MM.1S (cell line): Measurements from ENCODE around the gene GFPT1.
A peak's percentile ranks its signal among the peaks of the same experiment; 100 is the strongest.

Experiments used
- DNase-seq: peaks from one replicate; pipeline ENCODE4 v3.0.0-alpha.2; 2015
- H2AFZ ChIP-seq: fragments of 300-600 bp; sonication (generic); 2 replicates; pipeline ENCODE4 v1.6.0; 2016; ENCODE audit warnings: antibody characterized with exemption, low read length
- H3F3A ChIP-seq: fragments of 300-600 bp; sonication (generic); 2 replicates; pipeline ENCODE4 v1.6.1; 2016; ENCODE audit warnings: mild to moderate bottlenecking, antibody characterized with exemption, low read length, moderate library complexity, mixed read lengths; ENCODE audit not compliant: insufficient read depth
- H3K27ac ChIP-seq: fragments of 300-600 bp; sonication (generic); 2 replicates; pipeline ENCODE4 v1.5.1; 2016; ENCODE audit warnings: mild to moderate bottlenecking, low read length
- H3K27me3 ChIP-seq: fragments of 300-600 bp; sonication (generic); replicated peaks from 2 replicates; pipeline ENCODE4 v1.6.0; 2016; ENCODE audit warnings: low read length; ENCODE audit not compliant: insufficient read depth
- H3K36me3 ChIP-seq: fragments of 300-600 bp; sonication (generic); replicated peaks from 2 replicates; pipeline ENCODE4 v1.6.1; 2016; ENCODE audit warnings: mild to moderate bottlenecking, low read length, mixed read lengths; ENCODE audit not compliant: insufficient read depth
- H3K4me1 ChIP-seq: fragments of 300-600 bp; sonication (generic); 2 replicates; pipeline ENCODE4 v1.6.1; 2016; ENCODE audit warnings: low read length, mixed read lengths
- H3K4me2 ChIP-seq: fragments of 300-600 bp; sonication (generic); 2 replicates; pipeline ENCODE4 v1.6.0; 2016; ENCODE audit warnings: low read depth, low read length
- H3K4me3 ChIP-seq: fragments of 300-600 bp; sonication (generic); 2 replicates; pipeline ENCODE4 v1.5.1; 2016; ENCODE audit warnings: low read length, mixed read lengths
- H3K79me2 ChIP-seq: fragments of 300-600 bp; sonication (generic); 2 replicates; pipeline ENCODE4 v1.6.1; 2016; ENCODE audit warnings: mixed run types, low read length, mixed read lengths
- H3K9ac ChIP-seq: fragments of 300-600 bp; sonication (generic); 2 replicates; pipeline ENCODE4 v1.6.1; 2016; ENCODE audit warnings: low read length, mixed read lengths
- H3K9me2 ChIP-seq: fragments of 300-600 bp; sonication (generic); replicated peaks from 2 replicates; pipeline ENCODE4 v1.6.1; 2016; ENCODE audit warnings: mild to moderate bottlenecking, low read length, mixed read lengths; ENCODE audit not compliant: insufficient read depth
- H3K9me3 ChIP-seq: fragments of 300-600 bp; sonication (generic); replicated peaks from 2 replicates; pipeline ENCODE4 v1.6.1; 2016; ENCODE audit warnings: mild to moderate bottlenecking, low read length, mixed read lengths; ENCODE audit not compliant: insufficient read depth
- H4K20me1 ChIP-seq: fragments of 300-600 bp; sonication (generic); 2 replicates; pipeline ENCODE4 v1.6.1; 2016; ENCODE audit warnings: mild to moderate bottlenecking, low read length, moderate library complexity, mixed read lengths; ENCODE audit not compliant: insufficient read depth
- EZH2 ChIP-seq: fragments of 300-600 bp; sonication (generic); optimal IDR thresholded peaks from 2 replicates; pipeline ENCODE3; 2017; ENCODE audit warnings: low read depth, mild to moderate bottlenecking, antibody characterized with exemption, low read length, mixed read lengths
- EZH2phosphoT487 ChIP-seq: fragments of 300-600 bp; sonication (generic); IDR thresholded peaks from 2 replicates; pipeline ENCODE4 v1.6.1; 2018; ENCODE audit warnings: antibody characterized with exemption, low read length
- TF ChIP-seq, protein P1 (sequence below): fragments of 300-600 bp; sonication (generic); IDR thresholded peaks from 2 replicates; pipeline ENCODE4 v1.5.1; 2016; ENCODE audit warnings: antibody characterized with exemption, low read length, mixed read lengths

The GFPT1 gene

DNA sequence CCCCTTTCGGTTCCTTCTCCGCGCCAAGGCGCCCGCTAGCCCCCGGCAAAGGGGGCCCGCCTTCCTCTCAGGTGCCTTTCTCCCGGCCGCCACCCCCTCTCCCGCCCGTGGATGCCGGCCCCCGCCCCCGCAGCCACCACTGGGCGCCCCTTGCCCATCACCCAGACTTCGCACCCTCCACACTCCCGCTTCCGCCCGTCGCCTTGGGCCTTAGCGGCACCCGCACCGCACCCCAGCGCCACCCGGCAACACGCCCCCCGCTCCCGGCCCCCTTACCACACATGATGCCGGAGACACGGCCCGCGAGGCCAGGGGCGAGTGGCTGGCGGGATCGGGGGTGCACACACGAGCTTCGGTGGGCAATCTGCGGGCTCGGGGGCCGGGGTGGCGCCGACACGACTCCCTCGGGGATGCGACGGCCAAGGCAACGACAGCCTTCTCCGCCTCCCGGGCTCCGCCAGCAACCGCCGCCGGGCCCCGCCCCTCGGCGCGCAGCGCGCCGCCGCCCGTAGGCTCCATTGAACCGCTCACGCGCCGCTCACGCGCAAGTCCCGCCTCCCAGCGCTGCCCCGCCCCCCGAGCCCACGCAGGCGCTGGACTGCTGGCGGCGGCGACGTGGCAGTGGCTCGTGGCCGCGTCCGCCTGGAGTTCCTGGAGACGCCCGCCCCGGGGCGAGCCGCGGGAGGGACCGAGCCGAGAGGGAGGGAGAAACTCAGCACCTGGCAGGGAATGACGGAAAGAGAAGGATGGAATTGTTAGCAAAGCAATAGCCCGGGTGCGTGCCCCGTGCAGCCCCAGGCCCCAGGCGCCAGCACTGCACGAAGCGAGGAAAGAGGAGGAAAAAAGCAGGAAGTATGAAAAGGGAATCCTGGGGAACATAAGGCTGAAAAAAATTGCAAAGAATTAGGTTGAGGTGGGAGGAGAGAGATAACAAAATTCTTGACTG, at the start of gene GFPT1:
Gene GFPT1, minus strand, starts transcription at position 439 of the 946 bp plus-strand sequence. Its CDS starts 156 bp downstream, at position 283.
- TF ChIP-seq EZH2phosphoT487 (no peak), EZH2 (no peak)
- TF ChIP-seq, protein P1, sequence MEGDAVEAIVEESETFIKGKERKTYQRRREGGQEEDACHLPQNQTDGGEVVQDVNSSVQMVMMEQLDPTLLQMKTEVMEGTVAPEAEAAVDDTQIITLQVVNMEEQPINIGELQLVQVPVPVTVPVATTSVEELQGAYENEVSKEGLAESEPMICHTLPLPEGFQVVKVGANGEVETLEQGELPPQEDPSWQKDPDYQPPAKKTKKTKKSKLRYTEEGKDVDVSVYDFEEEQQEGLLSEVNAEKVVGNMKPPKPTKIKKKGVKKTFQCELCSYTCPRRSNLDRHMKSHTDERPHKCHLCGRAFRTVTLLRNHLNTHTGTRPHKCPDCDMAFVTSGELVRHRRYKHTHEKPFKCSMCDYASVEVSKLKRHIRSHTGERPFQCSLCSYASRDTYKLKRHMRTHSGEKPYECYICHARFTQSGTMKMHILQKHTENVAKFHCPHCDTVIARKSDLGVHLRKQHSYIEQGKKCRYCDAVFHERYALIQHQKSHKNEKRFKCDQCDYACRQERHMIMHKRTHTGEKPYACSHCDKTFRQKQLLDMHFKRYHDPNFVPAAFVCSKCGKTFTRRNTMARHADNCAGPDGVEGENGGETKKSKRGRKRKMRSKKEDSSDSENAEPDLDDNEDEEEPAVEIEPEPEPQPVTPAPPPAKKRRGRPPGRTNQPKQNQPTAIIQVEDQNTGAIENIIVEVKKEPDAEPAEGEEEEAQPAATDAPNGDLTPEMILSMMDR: no peak
- Histone ChIP-seq H3K27me3 (no peaks in the 10 kb centered on the region), H2AFZ (peak within 1 kb of the TSS; percentile 84), H3K4me1 (peaks cover 24% of the 10 kb centered on the region), H3K27ac (peak within 1 kb of the TSS; percentile 55; the same call in 1 of the 2 replicates), H3F3A (peaks cover 28% of the 10 kb centered on the region), H3K4me2 (peak within 1 kb of the TSS; percentile 87), H4K20me1 (peaks cover 8% of the 10 kb centered on the region; the same call in 1 of the 2 replicates), H3K9me3 (no peaks in the 10 kb centered on the region), H3K9ac (peak within 1 kb of the TSS; percentile 76), H3K79me2 (peaks cover 50% of the 10 kb centered on the region), H3K4me3 (peak within 1 kb of the TSS; percentile 92), H3K36me3 (no peaks in the 10 kb centered on the region), H3K9me2 (no peaks in the 10 kb centered on the region)
- DNase-seq: peak; percentile 93

DNA sequence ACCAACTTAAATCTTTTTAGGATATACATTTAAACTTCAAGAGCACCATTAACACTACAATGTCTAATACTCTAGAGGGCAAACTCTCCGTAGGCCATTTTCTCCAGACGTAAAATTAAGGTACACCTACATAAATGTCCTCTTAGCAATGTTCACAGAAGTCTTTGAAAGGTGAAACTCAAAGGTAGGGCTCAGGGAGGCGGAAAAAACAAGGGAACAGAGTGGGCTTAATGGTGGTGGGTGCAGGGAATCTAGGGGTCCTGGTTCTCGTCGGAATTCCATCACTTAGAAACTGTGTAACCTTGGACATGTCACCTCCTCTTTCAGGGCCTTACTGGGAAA, 49.5 kb upstream of the GFPT1 start:
- no peaks in the 10 kb centered on the region for H3K9me3 ChIP-seq
- no peaks in the 10 kb centered on the region for H3K9me2 ChIP-seq
- H3K4me3 ChIP-seq: peak overlapping the region; percentile 83
- H3K4me1 ChIP-seq: peaks cover 8% of the 10 kb centered on the region; the same call in 1 of the 2 replicates
- no peaks in the 10 kb centered on the region for H4K20me1 ChIP-seq
- peak overlapping the region; percentile 78 for H3K27ac ChIP-seq
- peak overlapping the region; percentile 83 for H2AFZ ChIP-seq
- peaks cover 5% of the 10 kb centered on the region; the same call in 1 of the 2 replicates for H3F3A ChIP-seq
- no peaks in the 10 kb centered on the region for H3K27me3 ChIP-seq
- H3K79me2 ChIP-seq: peaks cover 18% of the 10 kb centered on the region
- H3K36me3 ChIP-seq: no peaks in the 10 kb centered on the region
- H3K4me2 ChIP-seq: peak overlapping the region; percentile 60
- no peak for TF ChIP-seq EZH2
- TF ChIP-seq EZH2phosphoT487: no peak
- TF ChIP-seq, protein P1: no peak
- H3K9ac ChIP-seq: peak overlapping the region; percentile 83
- DNase-seq: peak; percentile 21

GRCh38 chr2:69434753-69435152, 47.7 kb upstream of the GFPT1 start:
- H3K27me3 ChIP-seq: no peaks in the 10 kb centered on the region
- no peaks in the 10 kb centered on the region for H3K9me3 ChIP-seq
- TF ChIP-seq EZH2phosphoT487: no peak
- no peak for TF ChIP-seq EZH2
- TF ChIP-seq, protein P1: no peak
- no peaks in the 10 kb centered on the region for H4K20me1 ChIP-seq
- H3F3A ChIP-seq: peaks cover 5% of the 10 kb centered on the region; the same call in 1 of the 2 replicates
- no peak overlapping the region for H3K4me2 ChIP-seq
- no peaks in the 10 kb centered on the region for H3K9me2 ChIP-seq
- peaks cover 18% of the 10 kb centered on the region for H3K79me2 ChIP-seq
- no peaks in the 10 kb centered on the region for H3K36me3 ChIP-seq
- H2AFZ ChIP-seq: no peak overlapping the region
- H3K4me3 ChIP-seq: no peak overlapping the region
- H3K4me1 ChIP-seq: peaks cover 8% of the 10 kb centered on the region; the same call in 1 of the 2 replicates
- no peak for DNase-seq
- no peak overlapping the region for H3K27ac ChIP-seq
- H3K9ac ChIP-seq: no peak overlapping the region
